CD4-positive, alpha-beta T cell (primary cell): Measurements from ENCODE around the gene CTNNA3. TPM values are rescaled to one million over a fixed set of nuclear protein-coding genes. Genes with fewer than 3 reads are reported as not detected.

Source experiments
- ATAC-seq: fragments of 200-7000 bp; cut with Tn5 transposase; one replicate; pipeline ENCODE4 v1.10.0; 2022; ENCODE audit warnings: mild to moderate bottlenecking; ENCODE audit not compliant: poor library complexity
- CTCF ChIA-PET: fragments of 350-600 bp; sonication (Branson Sonifier 250); formaldehyde crosslinking; loops from one replicate; lab custom pipeline; 2021; ENCODE audit warnings: antibody characterized with exemption, inconsistent platforms; lab: Charles Lee
- POLR2A ChIA-PET: fragments of 350-600 bp; sonication (Branson Sonifier 250); formaldehyde crosslinking; loops from one replicate; lab custom pipeline; 2021; ENCODE audit warnings: antibody characterized with exemption, inconsistent platforms; lab: Charles Lee
- DNase-seq, 14 experiments: peaks; one replicate each; pipeline ENCODE4 v3.0.0-alpha.2; 2013 to 2020; ENCODE audit warnings: mixed read lengths in 2 of 14
- H3K27ac ChIP-seq, 2 donors: one replicate each; pipeline versions ENCODE4 v1.5.1 to v1.7.0; 2013; ENCODE audit warnings: low read length in 2 of 2, low read depth in 1 of 2, mild to moderate bottlenecking in 1 of 2
- H3K27me3 ChIP-seq, 2 experiments: 1 replicate in 1 of 2; 2 replicates in 1 of 2; pipeline versions ENCODE4 v1.6.1 to v1.7.0; 2013; ENCODE audit warnings: low read length in 2 of 2, control low read depth in 1 of 2, mild to moderate bottlenecking in 1 of 2, moderate library complexity in 1 of 2; ENCODE audit not compliant: insufficient read depth in 2 of 2, control insufficient read depth in 1 of 2
- H3K36me3 ChIP-seq: one replicate; pipeline ENCODE4 v1.6.1; 2013; ENCODE audit warnings: low read length, control low read depth; ENCODE audit not compliant: insufficient read depth
- H3K4me1 ChIP-seq: one replicate; pipeline ENCODE4 v1.6.1; 2013; ENCODE audit warnings: low read length, control low read depth; ENCODE audit not compliant: insufficient read depth
- H3K4me3 ChIP-seq: one replicate; pipeline ENCODE4 v1.5.1; 2013; ENCODE audit warnings: mild to moderate bottlenecking, low read length, moderate library complexity
- H3K9me3 ChIP-seq, 2 experiments: 1 replicate in 1 of 2; 2 replicates in 1 of 2; pipeline versions ENCODE4 v1.6.1 to v1.7.0; 2013; ENCODE audit warnings: low read length in 2 of 2, mild to moderate bottlenecking in 2 of 2, control low read depth in 1 of 2, moderate library complexity in 1 of 2; ENCODE audit not compliant: control insufficient read depth in 1 of 2, insufficient read depth in 1 of 2
- H3K27ac Mint-ChIP-seq: one replicate; pipeline ENCODE4 v1.8.0; 2020; ENCODE audit warnings: mixed read lengths
- H3K27me3 Mint-ChIP-seq: one replicate; pipeline ENCODE4 v1.8.0; 2021; ENCODE audit warnings: mixed read lengths
- H3K36me3 Mint-ChIP-seq: one replicate; pipeline ENCODE4 v1.8.0; 2021; ENCODE audit warnings: low read depth, mixed read lengths
- H3K4me1 Mint-ChIP-seq: one replicate; pipeline ENCODE4 v1.8.0; 2021; ENCODE audit warnings: low read depth, mixed read lengths
- H3K4me3 Mint-ChIP-seq: one replicate; pipeline ENCODE4 v1.8.0; 2020; ENCODE audit warnings: mild to moderate bottlenecking, mixed read lengths
- H3K9me3 Mint-ChIP-seq: one replicate; pipeline ENCODE4 v1.8.0; 2020; ENCODE audit warnings: mixed read lengths
- CTCF ChIP-seq: fragments of 200-600 bp; IDR thresholded peaks from one replicate; pipeline ENCODE4 v1.8.0; 2022; ENCODE audit warnings: antibody characterized with exemption, mild to moderate bottlenecking
- intact Hi-C, 2 experiments: fragments of 100-400 bp; cut with DNase I in 1 of 2; cut with micrococcal nuclease in 1 of 2; formaldehyde crosslinking; loops; one replicate each; pipeline versions ENCODE4 v1.15.1 to v1.9.0; 2023 to 2025; cut with DNase I, micrococcal nuclease
- total RNA-seq, 174 experiments: library from RNA in 2 of 174; stranded (reverse) in 2 of 174; gene quantifications; one replicate each; pipeline ENCODE4 v1.2.3 and lab custom pipeline; 2021 to 2026

The CTNNA3 gene
- total RNA-seq, 2 experiments from 2014 or later = 0.80 TPM; not detected in 1

- H3K27me3 Mint-ChIP-seq = no peaks in the 10 kb centered on the region
Measured at GRCh38 chr10:66881814-66882213, 814.2 kb downstream of the CTNNA3 start.

GRCh38 chr10:66880826-66881225 is 815.2 kb downstream of the CTNNA3 start:
- Histone ChIP-seq H3K36me3 (no peaks in the 10 kb centered on the region), H3K27me3 (no peaks in the 10 kb centered on the region), H3K4me3 (no peak overlapping the region), H3K4me1 (no peaks in the 10 kb centered on the region), H3K9me3 (no peaks in the 10 kb centered on the region), H3K27ac (no peak overlapping the region)
- ChIA-PET CTCF (no interaction called here), POLR2A (no interaction called here)
- no peaks in the 10 kb centered on the region for H3K36me3 Mint-ChIP-seq
- TF ChIP-seq CTCF = no peak
- no peak overlapping the region for H3K27ac Mint-ChIP-seq
- DNase-seq = no peak
- intact Hi-C loops = no loop called here
- H3K4me3 Mint-ChIP-seq = no peak overlapping the region
- no peaks in the 10 kb centered on the region for H3K9me3 Mint-ChIP-seq
- ATAC-seq = no peak
- H3K4me1 Mint-ChIP-seq = no peaks in the 10 kb centered on the region
- no peaks in the 10 kb centered on the region for H3K27me3 Mint-ChIP-seq

More at GRCh38 chr10:66881814-66882213, 814.2 kb downstream of the CTNNA3 start:
- Mint-ChIP-seq H3K4me1 (no peaks in the 10 kb centered on the region), H3K27ac (no peak overlapping the region), H3K9me3 (no peaks in the 10 kb centered on the region), H3K36me3 (no peaks in the 10 kb centered on the region), H3K4me3 (no peak overlapping the region)
- Histone ChIP-seq H3K4me1 (no peaks in the 10 kb centered on the region), H3K4me3 (no peak overlapping the region), H3K9me3 (no peaks in the 10 kb centered on the region), H3K36me3 (no peaks in the 10 kb centered on the region), H3K27me3 (no peaks in the 10 kb centered on the region), H3K27ac (no peak overlapping the region)
- DNase-seq = no peak
- ChIA-PET CTCF (no interaction called here), POLR2A (no interaction called here)
- no peak for TF ChIP-seq CTCF
- ATAC-seq = no peak
- intact Hi-C loops = loop anchor here in 1 of 2 experiments (1.0 kb wide), 1 partner anchor 12 kb away; no protein-coding TSS in a partner anchor

- Histone ChIP-seq H3K4me3 (no peak overlapping the region), H3K27ac (no peak overlapping the region), H3K4me1 (no peaks in the 10 kb centered on the region), H3K9me3 (no peaks in the 10 kb centered on the region), H3K27me3 (no peaks in the 10 kb centered on the region), H3K36me3 (no peaks in the 10 kb centered on the region)
- H3K27me3 Mint-ChIP-seq = no peaks in the 10 kb centered on the region
- intact Hi-C loops = no loop called here
- no peak overlapping the region for H3K27ac Mint-ChIP-seq
- CTCF ChIA-PET = no interaction called here
- TF ChIP-seq CTCF = no peak
- no peaks in the 10 kb centered on the region for H3K9me3 Mint-ChIP-seq
- ATAC-seq (no peak), DNase-seq (no peak)
- H3K36me3 Mint-ChIP-seq = no peaks in the 10 kb centered on the region
- H3K4me1 Mint-ChIP-seq = no peaks in the 10 kb centered on the region
- POLR2A ChIA-PET = no interaction called here
- no peak overlapping the region for H3K4me3 Mint-ChIP-seq
Measured at GRCh38 chr10:66880292-66880691, 815.7 kb downstream of the CTNNA3 start.
